Measurements from ENCODE around the gene CST4. TPM values are rescaled to one million over a fixed set of nuclear protein-coding genes. Genes with fewer than 3 reads are reported as not detected.

CST4 gene
- total RNA-seq, 3 donors from 2014 or later (not counting 1 experiment from before 2014, with no cell fraction given) = not detected

GRCh38 chr20:23654717-23655116, 34.1 kb downstream of the CST4 start:
- intact Hi-C loops (cut with micrococcal nuclease) = no loop called here
- ATAC-seq (no peak), DNase-seq (no peak)
- Histone ChIP-seq H3K9me3 (ENCODE audit: control insufficient read depth, insufficient read depth, low read length) (no peaks in the 10 kb centered on the region), H3K27me3 (ENCODE audit: control insufficient read depth, insufficient read depth, low read length) (no peaks in the 10 kb centered on the region), H3K27ac (ENCODE audit: low read length) (no peak overlapping the region), H3K36me3 (ENCODE audit: control insufficient read depth, insufficient read depth, low read length) (no peaks in the 10 kb centered on the region), H3K4me3 (ENCODE audit: low read length) (no peak overlapping the region), H3K4me1 (ENCODE audit: control insufficient read depth, insufficient read depth, low read length) (peaks cover 14% of the 10 kb centered on the region)
- TF ChIP-seq, protein P1, sequence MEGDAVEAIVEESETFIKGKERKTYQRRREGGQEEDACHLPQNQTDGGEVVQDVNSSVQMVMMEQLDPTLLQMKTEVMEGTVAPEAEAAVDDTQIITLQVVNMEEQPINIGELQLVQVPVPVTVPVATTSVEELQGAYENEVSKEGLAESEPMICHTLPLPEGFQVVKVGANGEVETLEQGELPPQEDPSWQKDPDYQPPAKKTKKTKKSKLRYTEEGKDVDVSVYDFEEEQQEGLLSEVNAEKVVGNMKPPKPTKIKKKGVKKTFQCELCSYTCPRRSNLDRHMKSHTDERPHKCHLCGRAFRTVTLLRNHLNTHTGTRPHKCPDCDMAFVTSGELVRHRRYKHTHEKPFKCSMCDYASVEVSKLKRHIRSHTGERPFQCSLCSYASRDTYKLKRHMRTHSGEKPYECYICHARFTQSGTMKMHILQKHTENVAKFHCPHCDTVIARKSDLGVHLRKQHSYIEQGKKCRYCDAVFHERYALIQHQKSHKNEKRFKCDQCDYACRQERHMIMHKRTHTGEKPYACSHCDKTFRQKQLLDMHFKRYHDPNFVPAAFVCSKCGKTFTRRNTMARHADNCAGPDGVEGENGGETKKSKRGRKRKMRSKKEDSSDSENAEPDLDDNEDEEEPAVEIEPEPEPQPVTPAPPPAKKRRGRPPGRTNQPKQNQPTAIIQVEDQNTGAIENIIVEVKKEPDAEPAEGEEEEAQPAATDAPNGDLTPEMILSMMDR (IDR thresholded peaks at IDR 0.05) = no peak
- H3K4me3 Mint-ChIP-seq = no peak overlapping the region
- no peaks in the 10 kb centered on the region for H3K36me3 Mint-ChIP-seq
- no peaks in the 10 kb centered on the region for H3K4me1 Mint-ChIP-seq
- no peaks in the 10 kb centered on the region for H3K9me3 Mint-ChIP-seq
- H3K27ac Mint-ChIP-seq = no peak overlapping the region
- 44% methylated on average over 4 of the region's 4 CpGs for WGBS (ENCODE audit: insufficient coverage)
- H3K27me3 Mint-ChIP-seq (ENCODE audit: low read depth in 2 of 2) = peaks cover 0 to 7% of the 10 kb centered on the region in 2 donors

DNA sequence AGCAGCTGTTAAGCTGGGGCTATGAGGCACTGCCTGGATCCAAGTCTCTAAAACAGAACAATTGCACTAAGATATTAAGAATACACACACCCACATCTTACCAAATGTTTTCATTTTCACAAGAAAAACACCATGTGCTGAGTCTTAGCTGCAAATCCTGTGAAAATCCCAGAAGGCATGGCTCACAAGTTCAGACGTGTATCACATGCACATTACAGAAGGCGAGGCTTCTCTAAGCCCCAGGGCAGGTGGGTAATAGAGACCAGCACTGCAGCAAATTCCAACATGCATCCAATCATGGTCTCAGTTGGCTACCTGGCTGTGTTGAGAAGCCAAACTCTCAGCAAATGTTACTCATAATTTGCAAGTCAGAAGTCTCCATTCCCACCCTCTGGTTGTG, 34.8 kb downstream of the CST4 start:
- no peak overlapping the region for H3K27ac Mint-ChIP-seq
- no peaks in the 10 kb centered on the region for H3K4me1 Mint-ChIP-seq
- H3K36me3 ChIP-seq (ENCODE audit: control insufficient read depth, insufficient read depth, low read length) = no peaks in the 10 kb centered on the region
- TF ChIP-seq, protein P1 (IDR thresholded peaks at IDR 0.05) = no peak
- H3K9me3 Mint-ChIP-seq = no peaks in the 10 kb centered on the region
- no peak overlapping the region for H3K27ac ChIP-seq (ENCODE audit: low read length)
- no peak overlapping the region for H3K4me3 ChIP-seq (ENCODE audit: low read length)
- H3K4me3 Mint-ChIP-seq = no peak overlapping the region
- ATAC-seq (no peak), DNase-seq (no peak)
- H3K4me1 ChIP-seq (ENCODE audit: control insufficient read depth, insufficient read depth, low read length) = peaks cover 14% of the 10 kb centered on the region
- H3K27me3 Mint-ChIP-seq (ENCODE audit: low read depth in 2 of 2) = peaks cover 0 to 7% of the 10 kb centered on the region in 2 donors
- H3K9me3 ChIP-seq (ENCODE audit: control insufficient read depth, insufficient read depth, low read length) = no peaks in the 10 kb centered on the region
- H3K36me3 Mint-ChIP-seq = no peaks in the 10 kb centered on the region
- 78% methylated on average over 2 of the region's 2 CpGs for WGBS (ENCODE audit: insufficient coverage)
- intact Hi-C loops (cut with micrococcal nuclease) = no loop called here
- H3K27me3 ChIP-seq (ENCODE audit: control insufficient read depth, insufficient read depth, low read length) = no peaks in the 10 kb centered on the region

DNA sequence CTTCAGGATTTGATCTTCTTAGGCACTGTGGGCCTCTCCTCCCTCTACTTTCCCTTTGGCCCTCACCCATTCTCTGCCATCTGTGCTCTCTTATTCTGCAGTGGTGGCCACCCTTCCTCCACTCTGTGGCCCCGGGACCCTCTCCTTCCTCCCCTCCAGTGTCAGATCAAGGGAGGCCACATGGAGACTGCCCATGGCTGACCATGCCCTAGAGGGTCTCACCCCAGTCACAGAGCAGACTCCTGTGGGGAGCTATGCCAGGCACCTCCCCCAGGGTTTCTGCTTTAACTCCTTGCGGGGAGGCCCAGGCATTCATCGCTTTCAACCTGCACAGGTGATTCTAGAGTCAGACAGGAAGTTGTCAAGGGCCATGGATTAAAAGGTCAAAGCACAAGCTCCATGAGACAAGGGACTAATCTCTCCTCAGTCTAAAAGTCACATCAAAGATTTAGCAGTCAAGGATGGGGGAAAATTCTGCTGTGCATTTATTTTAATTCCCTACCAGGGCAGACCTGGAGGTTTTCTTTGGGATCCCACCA, 35.4 kb downstream of the CST4 start:
- peaks cover 14% of the 10 kb centered on the region for H3K4me1 ChIP-seq (ENCODE audit: control insufficient read depth, insufficient read depth, low read length)
- no peaks in the 10 kb centered on the region for H3K36me3 Mint-ChIP-seq
- H3K27ac ChIP-seq (ENCODE audit: low read length) = no peak overlapping the region

More for the DNA sequence above, 35.4 kb downstream of the CST4 start:
- Mint-ChIP-seq H3K4me1 (no peaks in the 10 kb centered on the region), H3K4me3 (no peak overlapping the region), H3K27me3 (ENCODE audit: low read depth in 2 of 2) (peaks cover 0 to 7% of the 10 kb centered on the region in 2 donors), H3K9me3 (no peaks in the 10 kb centered on the region), H3K27ac (no peak overlapping the region)
- no peaks in the 10 kb centered on the region for H3K9me3 ChIP-seq (ENCODE audit: control insufficient read depth, insufficient read depth, low read length)
- TF ChIP-seq, protein P1 (IDR thresholded peaks at IDR 0.05) = no peak
- 92% methylated on average over 3 of the region's 3 CpGs for WGBS (ENCODE audit: insufficient coverage)
- no peak overlapping the region for H3K4me3 ChIP-seq (ENCODE audit: low read length)
- intact Hi-C loops (cut with micrococcal nuclease) = no loop called here
- no peaks in the 10 kb centered on the region for H3K27me3 ChIP-seq (ENCODE audit: control insufficient read depth, insufficient read depth, low read length)
- H3K36me3 ChIP-seq (ENCODE audit: control insufficient read depth, insufficient read depth, low read length) = no peaks in the 10 kb centered on the region
- DNase-seq (no peak), ATAC-seq (no peak)

Measured in natural killer cell (primary cell).